ENCODE results near the gene CELA2B.

GRCh38 chr1:15444468-15445389 is 31.2 kb upstream of the CELA2B start:
- TF ChIP-seq POLR2A (IDR thresholded peaks at IDR 0.05; ENCODE audit: low read depth) (no peak), POLR2AphosphoS5 (IDR thresholded peaks at IDR 0.05) (no peak)
- TF ChIP-seq, protein P1, sequence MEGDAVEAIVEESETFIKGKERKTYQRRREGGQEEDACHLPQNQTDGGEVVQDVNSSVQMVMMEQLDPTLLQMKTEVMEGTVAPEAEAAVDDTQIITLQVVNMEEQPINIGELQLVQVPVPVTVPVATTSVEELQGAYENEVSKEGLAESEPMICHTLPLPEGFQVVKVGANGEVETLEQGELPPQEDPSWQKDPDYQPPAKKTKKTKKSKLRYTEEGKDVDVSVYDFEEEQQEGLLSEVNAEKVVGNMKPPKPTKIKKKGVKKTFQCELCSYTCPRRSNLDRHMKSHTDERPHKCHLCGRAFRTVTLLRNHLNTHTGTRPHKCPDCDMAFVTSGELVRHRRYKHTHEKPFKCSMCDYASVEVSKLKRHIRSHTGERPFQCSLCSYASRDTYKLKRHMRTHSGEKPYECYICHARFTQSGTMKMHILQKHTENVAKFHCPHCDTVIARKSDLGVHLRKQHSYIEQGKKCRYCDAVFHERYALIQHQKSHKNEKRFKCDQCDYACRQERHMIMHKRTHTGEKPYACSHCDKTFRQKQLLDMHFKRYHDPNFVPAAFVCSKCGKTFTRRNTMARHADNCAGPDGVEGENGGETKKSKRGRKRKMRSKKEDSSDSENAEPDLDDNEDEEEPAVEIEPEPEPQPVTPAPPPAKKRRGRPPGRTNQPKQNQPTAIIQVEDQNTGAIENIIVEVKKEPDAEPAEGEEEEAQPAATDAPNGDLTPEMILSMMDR (IDR thresholded peaks at IDR 0.05), result no peak

Measured in esophagus muscularis mucosa (tissue), 3 donors.